PC-9 (cell line): ENCODE results near the gene BCL2L12. TPM values are rescaled to one million over a fixed set of nuclear protein-coding genes. Genes with fewer than 3 reads are reported as not detected.
A peak's percentile ranks its signal among the peaks of the same experiment; 100 is the strongest.

Experiments used
- BruUV-seq: library from RNA; stranded (reverse); fragments of 400-500 nt; replicated peaks from 2 replicates; lab custom pipeline; 2021; lab: Mats Ljungman, UMichigan
- CTCF ChIA-PET: fragments of 300-600 bp; sonication (Branson Sonifier 250); formaldehyde crosslinking; loops from one replicate; lab custom pipeline; 2022; ENCODE audit warnings: antibody characterized with exemption; lab: Charles Lee
- POLR2A ChIA-PET: fragments of 300-600 bp; sonication (Branson Sonifier 250); formaldehyde crosslinking; loops from one replicate; lab custom pipeline; 2022; ENCODE audit warnings: antibody characterized with exemption; ENCODE audit not compliant: unreplicated experiment; lab: Charles Lee
- DNase-seq, 2 experiments: peaks; one replicate each; pipeline versions ENCODE4 v3.0.0 to v3.0.0-alpha.2; 2015 to 2022; ENCODE audit warnings: mixed read lengths in 1 of 2
- H2AFZ ChIP-seq: fragments of 200-600 bp; sonication (generic); 2 replicates; pipeline ENCODE4 v1.8.1; 2017; ENCODE audit warnings: antibody characterized with exemption
- H3F3A ChIP-seq: fragments of 200-600 bp; sonication (generic); 2 replicates; pipeline ENCODE4 v1.8.1; 2017; ENCODE audit warnings: antibody characterized with exemption, mild to moderate bottlenecking, low read depth; ENCODE audit not compliant: insufficient read depth
- H3K27ac ChIP-seq: fragments of 200-600 bp; sonication (generic); 2 replicates; pipeline ENCODE4 v1.6.1; 2016; ENCODE audit warnings: mixed run types
- H3K27me3 ChIP-seq: fragments of 200-600 bp; sonication (generic); 2 replicates; pipeline ENCODE4 v1.6.1; 2016; ENCODE audit warnings: low read depth, mixed run types; ENCODE audit not compliant: insufficient read depth
- H3K36me3 ChIP-seq: fragments of 200-600 bp; sonication (generic); 2 replicates; pipeline ENCODE4 v1.6.1; 2016; ENCODE audit warnings: low read depth, mixed run types
- H3K4me1 ChIP-seq: fragments of 200-600 bp; sonication (generic); replicated peaks from 2 replicates; pipeline ENCODE4 v1.6.1; 2016; ENCODE audit warnings: mixed run types; ENCODE audit not compliant: insufficient read depth
- H3K4me2 ChIP-seq: fragments of 200-600 bp; sonication (generic); 2 replicates; pipeline ENCODE4 v1.6.1; 2017; ENCODE audit warnings: mixed run types
- H3K4me3 ChIP-seq: fragments of 200-600 bp; sonication (generic); 2 replicates; pipeline ENCODE4 v1.6.1; 2016; ENCODE audit warnings: mixed run types
- H3K79me2 ChIP-seq: fragments of 200-600 bp; sonication (generic); 2 replicates; pipeline ENCODE4 v1.6.1; 2017; ENCODE audit warnings: low read depth, mixed run types
- H3K9me2 ChIP-seq: fragments of 200-600 bp; sonication (generic); 2 replicates; pipeline ENCODE4 v1.8.1; 2017; ENCODE audit warnings: mild to moderate bottlenecking; ENCODE audit not compliant: insufficient read depth
- H3K9me3 ChIP-seq: fragments of 200-600 bp; sonication (generic); 2 replicates; pipeline ENCODE4 v1.8.1; 2016; ENCODE audit warnings: low read depth; ENCODE audit not compliant: insufficient read depth
- H4K20me1 ChIP-seq: fragments of 200-600 bp; sonication (generic); 2 replicates; pipeline ENCODE4 v1.8.1; 2017; ENCODE audit not compliant: insufficient read depth
- CTCF ChIP-seq: fragments of 200-600 bp; sonication (generic); conservative IDR thresholded peaks from 2 replicates; pipeline ENCODE4 v1.6.1; 2017; ENCODE audit warnings: mixed run types, antibody characterized with exemption, mild to moderate bottlenecking, moderate library complexity
- EZH2 ChIP-seq: fragments of 200-600 bp; sonication (generic); IDR thresholded peaks from 2 replicates; pipeline ENCODE4 v1.8.0; 2017; ENCODE audit warnings: antibody characterized with exemption, low read depth
- intact Hi-C: fragments of 100-400 bp; cut with micrococcal nuclease; formaldehyde crosslinking; loops from one replicate; pipeline ENCODE4 v1.10.0; 2022; ENCODE audit not compliant: unreplicated experiment
- total RNA-seq: library from RNA; stranded (reverse); gene quantifications from 2 replicates; pipeline ENCODE4 v1.2.3, GENCODE V29; 2021

BCL2L12 gene
- total RNA-seq, 1 experiment from 2014 or later, result 84.8 TPM

- Histone ChIP-seq H3K4me2 (no peak overlapping the region), H3K9me2 (no peaks in the 10 kb centered on the region), H3K4me3 (no peak overlapping the region), H3K9me3 (no peaks in the 10 kb centered on the region), H3K79me2 (no peaks in the 10 kb centered on the region), H3K27ac (no peak overlapping the region), H3K36me3 (no peaks in the 10 kb centered on the region), H3K4me1 (peaks cover 21% of the 10 kb centered on the region), H2AFZ (no peak overlapping the region), H4K20me1 (no peaks in the 10 kb centered on the region), H3F3A (peaks cover 22% of the 10 kb centered on the region), H3K27me3 (no peaks in the 10 kb centered on the region)
- intact Hi-C loops, result no loop called here
- ChIA-PET POLR2A (no interaction called here), CTCF (no interaction called here)
- no TSS peak for BruUV-seq
- DNase-seq, result no peak
- TF ChIP-seq EZH2, result no peak
Observed at GRCh38 chr19:49635530-49636232, 30.1 kb upstream of the BCL2L12 start.

DNA sequence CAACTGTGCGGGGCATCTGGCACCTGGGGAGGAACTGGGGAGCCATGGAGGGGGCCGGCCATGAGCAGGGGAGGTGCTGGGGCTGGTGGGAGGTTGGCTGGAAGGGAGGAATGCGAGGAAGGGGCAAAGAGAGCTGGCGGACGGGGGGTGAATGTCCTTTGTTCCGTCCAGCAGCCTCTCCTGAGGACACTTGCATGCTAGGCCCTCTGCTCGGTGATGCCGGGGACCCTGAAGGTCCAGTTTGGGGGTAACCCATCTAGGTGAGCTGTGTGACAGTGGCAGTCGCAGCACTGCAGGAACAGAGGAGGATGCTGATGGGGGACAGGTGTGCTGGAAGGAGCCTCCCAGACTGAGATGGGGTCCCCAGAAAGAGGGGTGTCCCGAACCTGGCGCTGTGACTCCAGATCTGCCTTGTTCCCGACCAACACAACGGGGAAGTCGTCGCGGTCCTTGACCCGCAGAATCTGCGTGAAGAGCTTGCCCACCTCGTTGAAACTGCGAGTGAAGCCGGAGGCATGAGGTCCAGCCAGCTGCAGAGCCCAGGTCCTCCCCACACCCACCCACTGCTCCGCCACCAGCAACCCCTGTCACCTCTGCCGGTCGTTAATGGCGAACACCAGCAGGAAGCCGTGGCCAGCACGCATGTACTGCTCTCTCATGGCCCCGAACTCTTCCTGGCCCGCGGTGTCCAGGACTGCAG is 29.4 kb upstream of the BCL2L12 start:
- DNase-seq, result no peak
- ChIA-PET CTCF (no interaction called here), POLR2A (no interaction called here)
- Histone ChIP-seq H4K20me1 (no peaks in the 10 kb centered on the region), H3K4me2 (no peak overlapping the region), H3K79me2 (0 out of 2 replicates have a peak, but pooled peaks cover 5% of the 10 kb centered on the region), H3K9me3 (no peaks in the 10 kb centered on the region), H3K36me3 (no peaks in the 10 kb centered on the region), H3K27me3 (no peaks in the 10 kb centered on the region), H3K9me2 (no peaks in the 10 kb centered on the region), H3K4me3 (no peak overlapping the region), H3F3A (peaks cover 25% of the 10 kb centered on the region), H3K4me1 (peaks cover 21% of the 10 kb centered on the region), H2AFZ (no peak overlapping the region), H3K27ac (no peak overlapping the region)
- TF ChIP-seq CTCF, result no peak
- no peak for TF ChIP-seq EZH2
- BruUV-seq, result no TSS peak
- intact Hi-C loops, result no loop called here

GRCh38 chr19:49637821-49638738 is 27.7 kb upstream of the BCL2L12 start:
- ChIA-PET CTCF (interaction anchor here (0.6 kb wide), 1 partner anchor 57 kb away, joined by 6 read pairs; the partner anchor contains the start of gene NOSIP), POLR2A (interaction anchor here (0.6 to 0.7 kb wide), 3 partner anchors 26 to 646 kb away, joined by 3 to 10 read pairs (median 6); partner anchors contain the start of gene PRRG2)
- H2AFZ ChIP-seq, result 0 out of 2 replicates have a peak overlapping the region, but pooled peaks have one; percentile 17
- no peaks in the 10 kb centered on the region for H3K27me3 ChIP-seq
- H3K4me1 ChIP-seq, result peaks cover 25% of the 10 kb centered on the region
- H4K20me1 ChIP-seq, result no peaks in the 10 kb centered on the region
- intact Hi-C loops, result no loop called here
- no peaks in the 10 kb centered on the region for H3K9me3 ChIP-seq
- no peaks in the 10 kb centered on the region for H3K36me3 ChIP-seq
- peaks cover 16% of the 10 kb centered on the region for H3K79me2 ChIP-seq
- H3K9me2 ChIP-seq, result no peaks in the 10 kb centered on the region
- peak overlapping the region; percentile 24; the same call in 1 of the 2 replicates for H3K4me3 ChIP-seq
- H3K27ac ChIP-seq, result 0 out of 2 replicates have a peak overlapping the region, but pooled peaks have one; percentile 8
- no TSS peak for BruUV-seq
- DNase-seq, result peak; percentile 64 to 85
- TF ChIP-seq CTCF (no peak), EZH2 (no peak)
- peaks cover 22% of the 10 kb centered on the region for H3F3A ChIP-seq
- H3K4me2 ChIP-seq, result peak overlapping the region; percentile 71
